Right atrium auricular region (tissue), 2 donors: ENCODE measurements around the gene PIWIL4. TPM values are rescaled to one million over a fixed set of nuclear protein-coding genes. Genes with fewer than 3 reads are reported as not detected.

Source experiments
- DNase-seq: peaks from one replicate; pipeline ENCODE4 v3.0.0-alpha.2; 2019; ENCODE audit warnings: low spot score
- H3K27ac ChIP-seq, 2 donors: fragments of 200-600 bp; sonication (generic); 1 replicate in 1 of 2; 2 replicates in 1 of 2; pipeline ENCODE4 v1.5.1; 2016 to 2019
- H3K27me3 ChIP-seq, 2 donors: fragments of 200-600 bp; sonication (generic); one replicate each; pipeline versions ENCODE4 v1.5.1 to v1.6.0; 2017 to 2019
- H3K36me3 ChIP-seq: fragments of 200-600 bp; sonication (generic); one replicate; pipeline ENCODE4 v1.5.1; 2016
- H3K4me1 ChIP-seq, 2 donors: fragments of 200-600 bp; sonication (generic); one replicate each; pipeline versions ENCODE4 v1.5.1 to v1.6.0; 2017 to 2019
- H3K4me3 ChIP-seq, 2 donors: fragments of 200-600 bp; sonication (generic); 1 replicate in 1 of 2; 2 replicates in 1 of 2; pipeline ENCODE4 v1.5.1; 2017 to 2019; ENCODE audit warnings: mild to moderate bottlenecking in 1 of 2, moderate library complexity in 1 of 2
- H3K9me3 ChIP-seq, 2 donors: fragments of 200-600 bp; sonication (generic); one replicate each; pipeline ENCODE4 v1.5.1; 2019
- CTCF ChIP-seq, 2 donors: fragments of 200-600 bp; sonication (generic); IDR thresholded peaks; one replicate each; pipeline ENCODE4 v1.5.1; 2019; ENCODE audit warnings: antibody characterized with exemption in 2 of 2
- total RNA-seq, 2 donors: library from RNA; depleted of rRNA; stranded (reverse); fragments of >200 nt; gene quantifications; one replicate each; pipeline ENCODE4 v1.1.0, GENCODE V29; 2016

PIWIL4 gene
- total RNA-seq, 2 donors from 2014 or later: 1.8 to 3.2 TPM

GRCh38 chr11:94650756-94651155 lies 83.6 kb downstream of the PIWIL4 start:
- DNase-seq: peak; percentile 82
- no peaks in the 10 kb centered on the region for H3K27me3 ChIP-seq
- no peak overlapping the region for H3K4me3 ChIP-seq
- H3K27ac ChIP-seq: no peak overlapping the region
- H3K4me1 ChIP-seq: peaks cover 0 to 8% of the 10 kb centered on the region in 2 donors
- no peak for TF ChIP-seq CTCF (IDR thresholded peaks at IDR 0.05)
- H3K9me3 ChIP-seq: no peaks in the 10 kb centered on the region
- no peaks in the 10 kb centered on the region for H3K36me3 ChIP-seq

GRCh38 chr11:94652735-94653284 lies 85.6 kb downstream of the PIWIL4 start:
- DNase-seq: peak; percentile 34
- TF ChIP-seq CTCF (IDR thresholded peaks at IDR 0.05): no peak
- no peaks in the 10 kb centered on the region for H3K36me3 ChIP-seq
- H3K9me3 ChIP-seq: no peaks in the 10 kb centered on the region
- H3K27ac ChIP-seq: no peak overlapping the region
- H3K4me1 ChIP-seq: peaks cover 0 to 8% of the 10 kb centered on the region in 2 donors
- no peak overlapping the region for H3K4me3 ChIP-seq
- H3K27me3 ChIP-seq: no peaks in the 10 kb centered on the region

GRCh38 chr11:94653561-94653960 lies 86.4 kb downstream of the PIWIL4 start:
- Histone ChIP-seq H3K4me3 (no peak overlapping the region), H3K36me3 (no peaks in the 10 kb centered on the region), H3K27ac (no peak overlapping the region), H3K9me3 (no peaks in the 10 kb centered on the region), H3K4me1 (peaks cover 0 to 8% of the 10 kb centered on the region in 2 donors), H3K27me3 (no peaks in the 10 kb centered on the region)
- DNase-seq: peak; percentile 26
- no peak for TF ChIP-seq CTCF (IDR thresholded peaks at IDR 0.05)

- Histone ChIP-seq H3K9me3 (no peaks in the 10 kb centered on the region), H3K27ac (no peak overlapping the region), H3K36me3 (no peaks in the 10 kb centered on the region), H3K27me3 (no peaks in the 10 kb centered on the region), H3K4me1 (peaks cover 0 to 8% of the 10 kb centered on the region in 2 donors), H3K4me3 (no peak overlapping the region)
- DNase-seq: peak; percentile 23
- no peak for TF ChIP-seq CTCF (IDR thresholded peaks at IDR 0.05)
Measured at GRCh38 chr11:94654201-94654600, 87.0 kb downstream of the PIWIL4 start.

- DNase-seq: peak; percentile 9
- H3K4me3 ChIP-seq: no peak overlapping the region
- no peak for TF ChIP-seq CTCF (IDR thresholded peaks at IDR 0.05)
- H3K27me3 ChIP-seq: no peaks in the 10 kb centered on the region
- H3K9me3 ChIP-seq: no peaks in the 10 kb centered on the region
- no peaks in the 10 kb centered on the region for H3K36me3 ChIP-seq
- H3K4me1 ChIP-seq: peaks cover 0 to 8% of the 10 kb centered on the region in 2 donors
- H3K27ac ChIP-seq: no peak overlapping the region
Measured at GRCh38 chr11:94655291-94655690, 88.1 kb downstream of the PIWIL4 start.

GRCh38 chr11:94655956-94656355 lies 88.8 kb downstream of the PIWIL4 start:
- H3K4me3 ChIP-seq: no peak overlapping the region
- no peaks in the 10 kb centered on the region for H3K9me3 ChIP-seq
- H3K36me3 ChIP-seq: no peaks in the 10 kb centered on the region
- H3K27me3 ChIP-seq: no peaks in the 10 kb centered on the region
- no peak overlapping the region for H3K27ac ChIP-seq
- no peak for TF ChIP-seq CTCF (IDR thresholded peaks at IDR 0.05)
- no peak for DNase-seq
- H3K4me1 ChIP-seq: peaks cover 0 to 3% of the 10 kb centered on the region in 2 donors
